IPS DF 6.9 (cell line): ENCODE measurements around the gene EFEMP2.

Source experiments
- DNase-seq: peaks from one replicate; pipeline ENCODE4 v3.0.0-alpha.2; 2013; ENCODE audit warnings: low read depth, low spot score
- H3K27ac ChIP-seq: one replicate; pipeline ENCODE4 v1.5.1; 2013; ENCODE audit warnings: low read length, control low read depth
- H3K27me3 ChIP-seq: 2 replicates; pipeline ENCODE4 v1.6.1; 2013; ENCODE audit warnings: mild to moderate bottlenecking, low read length; ENCODE audit not compliant: control insufficient read depth, insufficient read depth
- H3K36me3 ChIP-seq: 2 replicates; pipeline ENCODE4 v1.6.1; 2013; ENCODE audit warnings: low read length; ENCODE audit not compliant: control insufficient read depth, insufficient read depth
- H3K4me1 ChIP-seq: 2 replicates; pipeline ENCODE4 v1.6.1; 2013; ENCODE audit warnings: low read length; ENCODE audit not compliant: control insufficient read depth, insufficient read depth
- H3K4me3 ChIP-seq: 2 replicates; pipeline ENCODE4 v1.5.1; 2013; ENCODE audit warnings: mild to moderate bottlenecking, low read length
- H3K9me3 ChIP-seq: 2 replicates; pipeline ENCODE4 v1.6.1; 2013; ENCODE audit warnings: low read length, inconsistent platforms; ENCODE audit not compliant: control insufficient read depth, insufficient read depth
- WGBS: extraction: QIAGEN DNeasy Blood & Tissue Kit; methylation state at CpG from one replicate; pipeline ENCODE4 v1.1.7; 2013; ENCODE audit warnings: mixed read lengths, missing lambda C conversion rate; ENCODE audit not compliant: insufficient read length, insufficient coverage; 5-methylcytosine and 5-hydroxymethylcytosine counted together

The EFEMP2 gene

DNA sequence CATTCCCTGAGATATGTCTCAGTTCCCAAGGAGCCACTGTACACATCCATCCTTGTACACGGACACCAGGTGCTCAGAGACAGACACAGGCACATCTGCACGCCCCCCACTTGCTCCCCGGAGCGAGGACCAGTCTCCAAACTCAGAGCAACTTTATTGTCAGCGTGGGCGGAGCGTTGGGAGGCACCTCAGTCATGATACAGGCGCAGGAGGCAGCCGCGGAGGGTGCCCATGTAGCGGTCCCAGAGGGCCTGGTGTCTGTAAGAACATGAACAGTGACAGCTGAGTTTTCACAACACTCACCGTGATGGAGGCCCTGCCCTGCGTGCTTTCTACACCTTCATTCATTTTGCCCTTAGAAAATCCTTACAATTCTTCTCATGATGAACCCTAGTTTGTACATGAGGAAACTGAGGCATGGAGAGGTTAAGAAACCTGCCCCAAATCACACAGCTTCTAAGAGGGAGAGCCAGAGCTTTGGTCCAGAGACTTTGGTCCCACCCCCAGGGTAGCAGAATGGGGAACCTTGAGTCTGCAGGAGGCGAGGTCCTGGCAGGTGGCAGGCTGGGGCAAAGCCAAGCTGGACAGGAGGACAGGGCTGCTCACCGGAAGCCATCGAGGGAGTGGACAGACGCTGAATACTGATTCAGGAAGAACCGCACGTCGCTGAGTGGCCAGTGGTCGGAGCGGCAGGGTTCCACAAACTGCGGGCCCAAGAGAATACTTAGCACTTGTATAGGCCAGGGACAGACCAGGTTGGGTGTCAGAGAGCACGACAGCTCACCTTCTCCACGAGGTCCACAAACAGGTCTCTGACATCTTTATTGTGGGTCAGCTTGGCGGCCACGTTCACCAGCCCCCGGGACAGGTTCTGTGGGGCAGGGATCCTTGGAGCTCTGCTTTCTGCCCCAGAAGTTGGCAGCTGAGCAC is 11.5 kb upstream of the EFEMP2 start:
- WGBS: no CpG with 5 or more reads among the region's 28 CpGs
- no peaks in the 10 kb centered on the region for H3K9me3 ChIP-seq
- peaks cover 6% of the 10 kb centered on the region for H3K4me1 ChIP-seq
- H3K4me3 ChIP-seq: no peak overlapping the region
- no peaks in the 10 kb centered on the region for H3K27me3 ChIP-seq
- H3K36me3 ChIP-seq: peaks cover 24% of the 10 kb centered on the region
- H3K27ac ChIP-seq: no peak overlapping the region
- DNase-seq: no peak

- Histone ChIP-seq H3K4me3 (no peak overlapping the region), H3K36me3 (peaks cover 24% of the 10 kb centered on the region), H3K27me3 (no peaks in the 10 kb centered on the region), H3K9me3 (no peaks in the 10 kb centered on the region), H3K4me1 (peaks cover 6% of the 10 kb centered on the region), H3K27ac (no peak overlapping the region)
- no peak for DNase-seq
- WGBS: no CpG with 5 or more reads among the region's 13 CpGs
Measured at GRCh38 chr11:65883058-65883761, 10.6 kb upstream of the EFEMP2 start.

- no CpG with 5 or more reads among the region's 30 CpGs for WGBS
- peaks cover 24% of the 10 kb centered on the region for H3K36me3 ChIP-seq
- peaks cover 4% of the 10 kb centered on the region for H3K4me1 ChIP-seq
- no peak overlapping the region for H3K4me3 ChIP-seq
- H3K27ac ChIP-seq: no peak overlapping the region
- H3K27me3 ChIP-seq: no peaks in the 10 kb centered on the region
- DNase-seq: no peak
- no peaks in the 10 kb centered on the region for H3K9me3 ChIP-seq
Measured at GRCh38 chr11:65882120-65883057, 9.8 kb upstream of the EFEMP2 start.

DNA sequence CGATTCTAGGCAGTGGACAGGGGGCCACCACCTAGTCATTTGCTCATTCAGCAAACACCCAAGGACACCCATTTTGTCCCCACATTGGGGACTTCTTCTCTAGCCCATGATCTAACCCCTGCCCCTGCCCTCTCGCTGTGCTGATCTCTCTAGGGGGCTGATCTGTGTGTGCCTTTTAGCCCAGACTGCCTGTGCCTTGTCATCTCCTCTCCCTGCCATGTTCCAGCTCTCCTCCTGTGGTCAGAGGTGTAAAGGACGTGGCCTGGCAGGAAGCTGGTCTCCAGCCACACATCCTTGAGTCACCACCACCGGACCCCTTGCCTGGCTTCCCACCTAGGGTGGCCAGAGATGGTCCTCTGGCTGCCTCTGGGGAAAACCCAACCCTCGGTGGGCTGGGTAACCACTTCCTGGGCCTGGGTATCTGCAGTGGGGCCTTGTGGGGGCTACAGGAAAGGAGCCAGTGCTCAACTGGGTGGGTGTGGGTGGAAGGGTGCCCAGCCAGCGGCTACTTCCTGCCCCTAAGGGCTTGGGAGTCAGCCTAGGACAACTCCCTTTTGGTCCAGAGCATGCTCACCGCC is 8.3 kb upstream of the EFEMP2 start:
- Histone ChIP-seq H3K4me1 (peaks cover 3% of the 10 kb centered on the region; the same call in 1 of the 2 replicates), H3K9me3 (no peaks in the 10 kb centered on the region), H3K36me3 (peaks cover 24% of the 10 kb centered on the region), H3K4me3 (no peak overlapping the region), H3K27ac (no peak overlapping the region), H3K27me3 (no peaks in the 10 kb centered on the region)
- no CpG with 5 or more reads among the region's 7 CpGs for WGBS
- DNase-seq: no peak

DNA sequence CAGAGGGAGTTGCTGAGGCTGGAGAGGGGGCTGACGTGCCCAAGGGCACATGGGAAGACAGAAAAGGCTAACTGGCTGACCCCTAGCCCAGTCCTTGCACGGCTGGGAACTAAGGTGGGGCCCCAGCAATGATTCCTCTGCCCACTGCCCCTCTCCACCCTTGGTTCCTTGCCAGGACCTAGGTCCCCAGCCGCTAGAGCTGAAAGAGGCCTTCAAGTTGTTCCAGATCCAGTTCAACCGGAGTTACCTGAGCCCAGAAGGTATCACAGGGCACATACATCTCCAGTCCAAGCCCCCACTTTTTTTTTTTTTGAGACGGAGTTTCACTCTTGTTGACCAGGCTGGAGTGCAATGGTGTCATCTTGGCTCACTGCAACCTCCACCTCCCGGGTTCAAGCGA is 7.4 kb upstream of the EFEMP2 start:
- WGBS: no CpG with 5 or more reads among the region's 7 CpGs

DNA sequence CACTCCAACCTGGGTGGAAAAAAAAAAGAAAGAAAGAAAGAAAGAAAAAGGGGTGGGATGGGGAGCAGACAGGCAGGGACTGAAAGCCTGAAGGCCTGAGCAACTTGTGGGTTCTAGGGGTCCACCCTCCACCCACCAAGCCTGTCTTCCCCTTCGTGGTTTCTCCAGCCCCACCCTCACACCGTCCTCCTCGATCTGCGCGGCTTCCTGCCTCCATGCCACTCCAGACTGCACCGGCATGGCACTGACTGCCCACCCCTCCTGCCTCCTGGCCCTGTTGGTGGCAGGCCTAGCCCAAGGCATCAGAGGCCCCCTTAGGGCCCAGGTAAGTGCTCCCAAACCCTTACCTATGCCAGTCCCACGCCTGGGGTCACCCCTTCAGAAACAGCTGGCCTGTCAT is 7.0 kb upstream of the EFEMP2 start, which contains the start of gene CTSW:
Gene CTSW, plus strand, starts transcription at position 221 of the 400 bp plus-strand sequence. Its CDS starts 18 bp downstream, at position 239.
- no CpG with 5 or more reads among the region's 7 CpGs for WGBS
- Histone ChIP-seq H3K4me1 (peaks cover 3% of the 10 kb centered on the region; the same call in 1 of the 2 replicates), H3K36me3 (peaks cover 18% of the 10 kb centered on the region), H3K9me3 (no peaks in the 10 kb centered on the region), H3K4me3 (no peak within 1 kb of the TSS), H3K27ac (no peak within 1 kb of the TSS), H3K27me3 (no peaks in the 10 kb centered on the region)
- no peak for DNase-seq

More for the DNA sequence above, 7.4 kb upstream of the EFEMP2 start:
- H3K4me3 ChIP-seq: no peak overlapping the region
- H3K27me3 ChIP-seq: no peaks in the 10 kb centered on the region
- H3K36me3 ChIP-seq: peaks cover 18% of the 10 kb centered on the region
- H3K27ac ChIP-seq: no peak overlapping the region
- H3K4me1 ChIP-seq: peaks cover 3% of the 10 kb centered on the region; the same call in 1 of the 2 replicates
- H3K9me3 ChIP-seq: no peaks in the 10 kb centered on the region
- no peak for DNase-seq

- Histone ChIP-seq H3K36me3 (no peaks in the 10 kb centered on the region), H3K9me3 (no peaks in the 10 kb centered on the region), H3K27me3 (no peaks in the 10 kb centered on the region), H3K27ac (no peak overlapping the region), H3K4me1 (no peaks in the 10 kb centered on the region; the same call in 1 of the 2 replicates), H3K4me3 (peak overlapping the region; percentile 45; the same call in 1 of the 2 replicates)
- WGBS: no CpG with 5 or more reads among the region's 54 CpGs
- no peak for DNase-seq
Measured at GRCh38 chr11:65873318-65874156, 937 bp upstream of the EFEMP2 start.

- Histone ChIP-seq H3K4me3 (peak overlapping the region; percentile 45; the same call in 1 of the 2 replicates), H3K27me3 (no peaks in the 10 kb centered on the region), H3K9me3 (no peaks in the 10 kb centered on the region), H3K4me1 (no peaks in the 10 kb centered on the region), H3K27ac (no peak overlapping the region), H3K36me3 (no peaks in the 10 kb centered on the region)
- DNase-seq: no peak
- WGBS: no CpG with 5 or more reads among the region's 26 CpGs
Measured at GRCh38 chr11:65871811-65872548, 620 bp downstream of the EFEMP2 start.
